Sigmoid colon (tissue), 4 donors: ENCODE measurements around the gene HPSE.

Source experiments
- EP300 ChIP-seq, 4 donors: sonication (generic); formaldehyde crosslinking; IDR thresholded peaks; one replicate each; pipeline ENCODE4 v1.6.1; 2017; ENCODE audit warnings: antibody characterized with exemption in 4 of 4
- POLR2A ChIP-seq, 2 donors: fragments of 450-650 bp; IDR thresholded peaks; one replicate each; pipeline ENCODE4 v1.6.1; 2016; ENCODE audit warnings: antibody characterized with exemption in 2 of 2, mild to moderate bottlenecking in 2 of 2, moderate library complexity in 2 of 2
- POLR2AphosphoS5 ChIP-seq, 4 donors: sonication (generic); formaldehyde crosslinking; IDR thresholded peaks; one replicate each; pipeline ENCODE4 v1.6.1; 2017; ENCODE audit warnings: antibody characterized with exemption in 4 of 4
- TF ChIP-seq, protein P1 (sequence below), 4 experiments: fragments of 450-650 bp in 3 of 4; fragments of 200-600 bp in 1 of 4; IDR thresholded peaks; one replicate each; pipeline ENCODE4 v1.5.1; 2016 to 2019; ENCODE audit warnings: antibody characterized with exemption in 4 of 4, mild to moderate bottlenecking in 3 of 4, moderate library complexity in 2 of 4

DNA sequence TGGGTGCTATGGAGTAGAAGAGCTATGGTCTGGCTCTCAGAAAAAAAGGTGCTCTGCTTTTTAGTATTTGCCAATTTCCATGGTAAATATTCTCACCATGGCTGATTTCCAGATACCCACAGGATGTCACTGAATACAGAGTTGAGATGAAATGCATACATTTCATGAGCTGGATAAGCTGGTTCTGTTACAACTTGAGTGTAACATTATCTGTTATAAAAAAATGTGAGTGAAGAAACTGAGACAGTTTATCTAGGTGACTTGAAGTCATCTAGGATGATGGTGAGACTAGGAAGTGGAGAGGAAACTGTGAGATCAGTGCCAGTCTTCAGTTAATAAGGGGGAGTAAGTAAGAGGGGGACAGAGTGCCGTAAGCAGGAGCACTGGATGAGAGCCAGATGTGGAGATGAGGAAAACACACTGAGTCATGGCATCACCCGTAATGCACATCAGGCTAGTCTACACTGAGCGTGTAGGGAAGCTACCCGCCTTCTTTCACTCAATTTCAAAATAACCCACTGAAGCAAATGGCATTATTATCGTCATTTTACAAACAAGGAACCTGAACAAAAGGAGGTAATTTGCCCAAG is 5.0 kb downstream of the HPSE start:
- no peak for TF ChIP-seq POLR2AphosphoS5 (IDR thresholded peaks at IDR 0.05)
- TF ChIP-seq, protein P1, sequence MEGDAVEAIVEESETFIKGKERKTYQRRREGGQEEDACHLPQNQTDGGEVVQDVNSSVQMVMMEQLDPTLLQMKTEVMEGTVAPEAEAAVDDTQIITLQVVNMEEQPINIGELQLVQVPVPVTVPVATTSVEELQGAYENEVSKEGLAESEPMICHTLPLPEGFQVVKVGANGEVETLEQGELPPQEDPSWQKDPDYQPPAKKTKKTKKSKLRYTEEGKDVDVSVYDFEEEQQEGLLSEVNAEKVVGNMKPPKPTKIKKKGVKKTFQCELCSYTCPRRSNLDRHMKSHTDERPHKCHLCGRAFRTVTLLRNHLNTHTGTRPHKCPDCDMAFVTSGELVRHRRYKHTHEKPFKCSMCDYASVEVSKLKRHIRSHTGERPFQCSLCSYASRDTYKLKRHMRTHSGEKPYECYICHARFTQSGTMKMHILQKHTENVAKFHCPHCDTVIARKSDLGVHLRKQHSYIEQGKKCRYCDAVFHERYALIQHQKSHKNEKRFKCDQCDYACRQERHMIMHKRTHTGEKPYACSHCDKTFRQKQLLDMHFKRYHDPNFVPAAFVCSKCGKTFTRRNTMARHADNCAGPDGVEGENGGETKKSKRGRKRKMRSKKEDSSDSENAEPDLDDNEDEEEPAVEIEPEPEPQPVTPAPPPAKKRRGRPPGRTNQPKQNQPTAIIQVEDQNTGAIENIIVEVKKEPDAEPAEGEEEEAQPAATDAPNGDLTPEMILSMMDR (IDR thresholded peaks at IDR 0.05): no peak
- TF ChIP-seq POLR2A (IDR thresholded peaks at IDR 0.05): no peak
- no peak for TF ChIP-seq EP300 (IDR thresholded peaks at IDR 0.05)
